ENCODE data around the gene XRN1.

GRCh38 chr3:142273501-142273900 is 174.3 kb downstream of the XRN1 start:
- TF ChIP-seq CTCF (conservative IDR thresholded peaks at IDR 0.05) (no peak), ZFX (IDR thresholded peaks at IDR 0.05) (no peak)
